HepG2 (cell line): Measurements from ENCODE around the gene DNAAF3. TPM values are rescaled to one million over a fixed set of nuclear protein-coding genes. Genes with fewer than 3 reads are reported as not detected.

Experiments
- microRNA-seq: library from miRNA; unstranded; fragments of <30 nt; microRNA quantifications from one replicate; pipeline ENCODE4, GENCODE V29; 2020
- polyA plus RNA-seq, 8 experiments: library from polyadenylated mRNA; depleted of rRNA in 3 of 8; stranded (reverse) in 7 of 8; unstranded in 1 of 8; fragments of >200 nt; fragmentation: Illumina TruSeq in 4 of 8; extraction: Trizol in 4 of 8; gene quantifications; 2 replicates each; pipeline versions ENCODE4 v1.2.1 to v1.2.3, GENCODE V29; 2011 to 2016; ENCODE audit warnings: low read depth in 4 of 8, missing spikeins in 1 of 8, mixed read lengths in 1 of 8; ENCODE audit not compliant: insufficient read depth in 1 of 8
- small RNA-seq, 3 experiments: library from RNA; depleted of rRNA; stranded (forward); fragments of <200 nt; gene quantifications; one replicate each; pipeline ENCODE3, GENCODE V24; 2012; ENCODE audit warnings: low read depth in 2 of 3, low replicate concordance in 1 of 3; ENCODE audit not compliant: insufficient read length in 3 of 3, insufficient read depth in 2 of 3
- total RNA-seq, 5 experiments: library from RNA; depleted of rRNA; stranded (reverse); fragments of >200 nt; fragmentation: Illumina TruSeq; extraction: Trizol; gene quantifications; 2 replicates each; pipeline ENCODE4 v1.2.3, GENCODE V29; 2016; ENCODE audit warnings: low read depth in 1 of 5

DNAAF3 gene
- total and polyA plus RNA-seq, 2 of the 13 experiments (the other 11 are each of a cell fraction or from before 2014, with no cell fraction given): 0.30 to 0.40 TPM

Small RNA genes lying within 50 kb of the gene (microRNA-seq; reads per million reads assigned to microRNA genes)
- not detected for gene MIR7975

Small RNA genes lying within 50 kb of the gene (small RNA-seq; reads per million reads assigned to genes)
- gene MIR7975: 0 reads per million in 3 experiments
- gene RF01210: 0 reads per million in 3 experiments

Other genes with a start within 250 kb of the DNAAF3 start
- gene NLRP7, start 219.1 kb downstream of the DNAAF3 start, total RNA-seq (2016; rRNA removed; fragmentation: Illumina TruSeq; extraction: Trizol): not detected in 2 replicates
- gene NLRP7, start 219.1 kb downstream of the DNAAF3 start, polyA plus RNA-seq (2011; rRNA removed): not detected in 2 replicates
- gene NLRP2, start 200.2 kb downstream of the DNAAF3 start, total RNA-seq (2016; rRNA removed; fragmentation: Illumina TruSeq; extraction: Trizol): not detected in 2 replicates
- not detected in 2 replicates for gene NLRP2, start 200.2 kb downstream of the DNAAF3 start, polyA plus RNA-seq (2011; rRNA removed)
- gene GP6, start 128.3 kb downstream of the DNAAF3 start, total RNA-seq (2016; rRNA removed; fragmentation: Illumina TruSeq; extraction: Trizol): not detected in 2 replicates
- gene GP6, start 128.3 kb downstream of the DNAAF3 start, polyA plus RNA-seq (2011; rRNA removed): 0.05 and 0.08 TPM in 2 replicates
- gene RDH13, start 103.5 kb downstream of the DNAAF3 start, total RNA-seq (2016; rRNA removed; fragmentation: Illumina TruSeq; extraction: Trizol): 19.1 and 21.5 TPM in 2 replicates
- 13.4 and 16.6 TPM in 2 replicates for gene RDH13, start 103.5 kb downstream of the DNAAF3 start, polyA plus RNA-seq (2011; rRNA removed)
- gene EPS8L1, start 90.7 kb downstream of the DNAAF3 start, total RNA-seq (2016; rRNA removed; fragmentation: Illumina TruSeq; extraction: Trizol): 2.3 and 3.0 TPM in 2 replicates
- gene EPS8L1, start 90.7 kb downstream of the DNAAF3 start, polyA plus RNA-seq (2011; rRNA removed): 6.3 and 6.6 TPM in 2 replicates
- gene PPP1R12C, start 49.0 kb downstream of the DNAAF3 start, total RNA-seq (2016; rRNA removed; fragmentation: Illumina TruSeq; extraction: Trizol): 13.0 and 29.7 TPM in 2 replicates
- 30.3 and 40.4 TPM in 2 replicates for gene PPP1R12C, start 49.0 kb downstream of the DNAAF3 start, polyA plus RNA-seq (2011; rRNA removed)
- 1.3 and 1.4 TPM in 2 replicates for gene TNNT1, start 17.4 kb downstream of the DNAAF3 start, total RNA-seq (2016; rRNA removed; fragmentation: Illumina TruSeq; extraction: Trizol)
- gene TNNT1, start 17.4 kb downstream of the DNAAF3 start, polyA plus RNA-seq (2011; rRNA removed): 1.3 and 2.4 TPM in 2 replicates
- gene TNNI3, start 8.9 kb downstream of the DNAAF3 start, total RNA-seq (2016; rRNA removed; fragmentation: Illumina TruSeq; extraction: Trizol): 3.5 and 3.7 TPM in 2 replicates
- 3.7 TPM in 2 replicates for gene TNNI3, start 8.9 kb downstream of the DNAAF3 start, polyA plus RNA-seq (2011; rRNA removed)
- not detected in 2 replicates for gene SYT5, start 13.7 kb upstream of the DNAAF3 start, total RNA-seq (2016; rRNA removed; fragmentation: Illumina TruSeq; extraction: Trizol)
- gene SYT5, start 13.7 kb upstream of the DNAAF3 start, polyA plus RNA-seq (2011; rRNA removed): 0.04 TPM in 1 of 2 replicates, not detected in the other
- gene PTPRH, start 42.9 kb upstream of the DNAAF3 start, total RNA-seq (2016; rRNA removed; fragmentation: Illumina TruSeq; extraction: Trizol): 9.9 and 14.7 TPM in 2 replicates
- 125 and 166 TPM in 2 replicates for gene PTPRH, start 42.9 kb upstream of the DNAAF3 start, polyA plus RNA-seq (2011; rRNA removed)
- 6.0 and 9.6 TPM in 2 replicates for gene TMEM86B, start 62.1 kb upstream of the DNAAF3 start, total RNA-seq (2016; rRNA removed; fragmentation: Illumina TruSeq; extraction: Trizol)
- 7.7 and 10.7 TPM in 2 replicates for gene TMEM86B, start 62.1 kb upstream of the DNAAF3 start, polyA plus RNA-seq (2011; rRNA removed)
- gene PPP6R1, start 92.4 kb upstream of the DNAAF3 start, total RNA-seq (2016; rRNA removed; fragmentation: Illumina TruSeq; extraction: Trizol): 23.0 and 25.8 TPM in 2 replicates
- gene PPP6R1, start 92.4 kb upstream of the DNAAF3 start, polyA plus RNA-seq (2011; rRNA removed): 54.0 and 75.7 TPM in 2 replicates
- 33.7 and 35.9 TPM in 2 replicates for gene HSPBP1, start 113.5 kb upstream of the DNAAF3 start, total RNA-seq (2016; rRNA removed; fragmentation: Illumina TruSeq; extraction: Trizol)
- gene HSPBP1, start 113.5 kb upstream of the DNAAF3 start, polyA plus RNA-seq (2011; rRNA removed): 22.3 and 25.7 TPM in 2 replicates
- 0.18 TPM in 1 of 2 replicates, not detected in the other for gene BRSK1, start 117.4 kb upstream of the DNAAF3 start, total RNA-seq (2016; rRNA removed; fragmentation: Illumina TruSeq; extraction: Trizol)
- gene BRSK1, start 117.4 kb upstream of the DNAAF3 start, polyA plus RNA-seq (2011; rRNA removed): 1.2 and 1.9 TPM in 2 replicates
- 0.74 and 1.3 TPM in 2 replicates for gene TMEM150B, start 158.7 kb upstream of the DNAAF3 start, total RNA-seq (2016; rRNA removed; fragmentation: Illumina TruSeq; extraction: Trizol)
- 1.8 and 2.9 TPM in 2 replicates for gene TMEM150B, start 158.7 kb upstream of the DNAAF3 start, polyA plus RNA-seq (2011; rRNA removed)
- gene KMT5C, start 173.3 kb upstream of the DNAAF3 start, total RNA-seq (2016; rRNA removed; fragmentation: Illumina TruSeq; extraction: Trizol): 2.1 and 5.5 TPM in 2 replicates
- 9.0 and 11.8 TPM in 2 replicates for gene KMT5C, start 173.3 kb upstream of the DNAAF3 start, polyA plus RNA-seq (2011; rRNA removed)
- not detected in 2 replicates for gene COX6B2, start 188.1 kb upstream of the DNAAF3 start, total RNA-seq (2016; rRNA removed; fragmentation: Illumina TruSeq; extraction: Trizol)
- 0.16 and 0.21 TPM in 2 replicates for gene COX6B2, start 188.1 kb upstream of the DNAAF3 start, polyA plus RNA-seq (2011; rRNA removed)
- gene GARIN5B, start 196.6 kb upstream of the DNAAF3 start, total RNA-seq (2016; rRNA removed; fragmentation: Illumina TruSeq; extraction: Trizol): not detected in 2 replicates
- gene GARIN5B, start 196.6 kb upstream of the DNAAF3 start, polyA plus RNA-seq (2011; rRNA removed): 0.03 TPM in 1 of 2 replicates, not detected in the other
- 2.9 and 3.0 TPM in 2 replicates for gene IL11, start 203.8 kb upstream of the DNAAF3 start, total RNA-seq (2016; rRNA removed; fragmentation: Illumina TruSeq; extraction: Trizol)
- 2.5 and 4.5 TPM in 2 replicates for gene IL11, start 203.8 kb upstream of the DNAAF3 start, polyA plus RNA-seq (2011; rRNA removed)
- gene TMEM190, start 210.2 kb upstream of the DNAAF3 start, total RNA-seq (2016; rRNA removed; fragmentation: Illumina TruSeq; extraction: Trizol): 0.35 TPM in 1 of 2 replicates, not detected in the other
- 0.83 and 1.6 TPM in 2 replicates for gene TMEM190, start 210.2 kb upstream of the DNAAF3 start, polyA plus RNA-seq (2011; rRNA removed)
- not detected in 2 replicates for gene TMEM238, start 217.7 kb upstream of the DNAAF3 start, total RNA-seq (2016; rRNA removed; fragmentation: Illumina TruSeq; extraction: Trizol)
- not detected in 2 replicates for gene TMEM238, start 217.7 kb upstream of the DNAAF3 start, polyA plus RNA-seq (2011; rRNA removed)
- gene RPL28, start 219.3 kb upstream of the DNAAF3 start, total RNA-seq (2016; rRNA removed; fragmentation: Illumina TruSeq; extraction: Trizol): 105 and 149 TPM in 2 replicates
- 420 and 501 TPM in 2 replicates for gene RPL28, start 219.3 kb upstream of the DNAAF3 start, polyA plus RNA-seq (2011; rRNA removed)
- 29.5 and 39.3 TPM in 2 replicates for gene UBE2S, start 241.2 kb upstream of the DNAAF3 start, total RNA-seq (2016; rRNA removed; fragmentation: Illumina TruSeq; extraction: Trizol)
- gene UBE2S, start 241.2 kb upstream of the DNAAF3 start, polyA plus RNA-seq (2011; rRNA removed): 26.6 and 32.2 TPM in 2 replicates